GM15510 (cell line): ENCODE results near the gene MIDN.

ENCODE experiments used
- POLR2A ChIP-seq: IDR thresholded peaks from 3 replicates; pipeline ENCODE4 v1.6.1; 2011; ENCODE audit warnings: borderline replicate concordance; ENCODE audit not compliant: insufficient read length; ENCODE audit errors: extremely low read depth

The MIDN gene

DNA sequence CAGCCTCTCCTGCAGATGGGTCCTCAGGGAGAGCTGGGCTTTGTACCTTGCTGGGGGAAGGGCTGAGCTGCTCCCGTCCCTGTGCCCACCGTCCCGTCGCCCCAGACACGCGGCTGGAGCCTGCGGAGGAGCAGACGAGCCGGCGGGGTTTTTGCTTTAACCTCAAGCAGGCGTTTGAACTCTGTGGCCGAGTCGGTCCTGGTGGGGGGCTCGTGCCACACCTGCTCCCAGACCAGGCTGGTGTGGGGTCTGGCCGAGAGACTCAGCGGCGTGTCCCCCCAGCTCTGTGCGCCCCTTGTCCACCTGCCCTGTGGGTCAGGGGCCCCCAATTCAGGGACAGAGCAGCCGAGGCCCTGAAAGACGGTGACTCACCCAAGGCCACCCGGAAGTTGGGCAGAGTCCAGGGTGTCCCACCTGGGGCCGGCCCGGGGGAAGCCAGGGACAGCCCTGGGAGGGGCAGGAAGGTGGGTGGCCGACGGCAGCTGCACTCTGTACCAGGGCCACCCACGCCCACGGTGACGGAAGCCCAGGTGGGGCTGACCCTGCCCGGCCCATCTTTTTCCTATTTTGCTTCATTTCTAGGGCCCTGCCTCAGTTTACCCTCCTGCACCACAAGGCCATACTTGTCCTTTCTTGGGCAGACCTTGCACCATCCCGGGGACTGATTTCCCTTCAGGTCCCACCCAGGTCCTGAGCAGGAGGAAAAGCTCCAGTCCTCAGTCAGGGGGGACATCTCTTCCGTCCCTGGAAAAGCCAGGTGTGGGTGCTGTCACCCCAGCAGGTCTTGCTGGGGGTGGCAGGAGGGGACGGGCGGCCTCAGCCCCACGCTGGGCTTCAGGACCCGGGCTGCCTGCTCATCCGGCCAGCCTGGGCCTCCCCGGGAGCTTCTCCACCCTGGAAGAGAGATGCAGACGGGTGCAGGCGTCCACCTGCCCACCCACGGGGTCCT lies 42.6 kb downstream of the MIDN start:
- no peak for TF ChIP-seq POLR2A

DNA sequence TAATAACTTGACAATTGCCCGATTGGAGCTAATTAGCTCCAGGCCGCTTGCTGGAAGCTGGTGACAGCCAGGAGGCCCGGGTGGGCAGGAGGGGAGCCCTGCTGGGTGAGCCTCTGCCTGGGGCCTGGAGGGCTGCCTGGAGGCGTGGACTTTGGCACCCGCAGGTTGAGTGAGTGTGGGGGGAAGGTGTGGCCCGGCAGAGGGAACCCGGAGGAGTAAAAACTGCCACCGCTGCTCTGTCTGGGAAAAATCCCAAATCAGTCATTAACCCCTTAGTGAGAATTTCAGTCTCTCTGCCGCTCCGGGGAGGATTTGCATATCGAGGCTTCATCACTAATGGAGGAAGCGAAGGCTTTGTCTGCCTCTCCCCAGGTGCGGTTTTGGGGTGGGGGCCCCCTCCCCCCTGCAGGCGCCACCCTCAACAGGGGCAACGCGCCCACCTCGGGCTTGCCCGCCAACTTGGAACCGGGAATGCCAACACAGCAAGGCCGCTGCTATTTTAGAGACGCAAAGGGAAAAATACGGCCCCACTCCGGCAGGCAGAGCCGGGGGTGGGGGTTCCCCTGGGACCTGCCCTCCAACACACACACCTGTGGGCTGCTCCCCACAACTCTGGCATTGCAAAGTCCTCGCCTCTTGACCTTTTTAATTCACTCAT lies 43.5 kb downstream of the MIDN start:
- no peak for TF ChIP-seq POLR2A

DNA sequence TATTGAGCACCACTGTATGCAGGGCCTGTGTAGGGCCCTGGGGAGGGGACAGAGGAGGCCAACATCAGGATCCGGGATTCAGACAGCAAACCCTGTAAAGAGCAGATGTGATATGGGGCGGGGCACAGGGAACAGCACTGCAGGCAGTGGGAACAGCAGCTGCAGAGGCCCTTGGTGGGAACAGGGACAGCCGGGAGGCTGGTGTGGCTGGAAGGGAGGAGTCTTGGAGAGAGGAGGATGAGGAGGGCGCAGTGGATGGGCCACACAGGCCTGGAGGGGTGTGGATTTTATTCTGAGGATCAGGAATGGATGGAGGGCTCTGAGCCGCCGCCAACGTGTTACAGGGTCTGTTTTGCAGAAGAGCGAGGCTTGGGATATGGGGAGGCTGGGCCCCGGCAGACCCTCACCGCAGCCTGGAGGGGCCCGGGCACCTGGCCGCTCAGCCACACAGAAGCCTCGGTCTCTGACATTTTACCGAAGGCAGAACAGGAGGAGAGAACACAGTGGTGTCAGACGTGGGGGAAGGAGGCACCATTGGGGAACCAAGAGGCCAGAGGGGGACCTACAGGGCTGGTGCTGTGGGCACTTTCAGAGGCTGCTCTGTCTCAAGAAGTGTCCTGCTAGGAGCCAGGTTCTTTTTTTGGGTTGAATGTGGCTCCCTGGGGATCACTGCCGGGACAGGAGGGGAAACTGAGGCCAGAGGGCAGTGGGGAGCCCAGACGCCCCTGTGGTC lies 44.2 kb downstream of the MIDN start:
- TF ChIP-seq POLR2A = no peak

DNA sequence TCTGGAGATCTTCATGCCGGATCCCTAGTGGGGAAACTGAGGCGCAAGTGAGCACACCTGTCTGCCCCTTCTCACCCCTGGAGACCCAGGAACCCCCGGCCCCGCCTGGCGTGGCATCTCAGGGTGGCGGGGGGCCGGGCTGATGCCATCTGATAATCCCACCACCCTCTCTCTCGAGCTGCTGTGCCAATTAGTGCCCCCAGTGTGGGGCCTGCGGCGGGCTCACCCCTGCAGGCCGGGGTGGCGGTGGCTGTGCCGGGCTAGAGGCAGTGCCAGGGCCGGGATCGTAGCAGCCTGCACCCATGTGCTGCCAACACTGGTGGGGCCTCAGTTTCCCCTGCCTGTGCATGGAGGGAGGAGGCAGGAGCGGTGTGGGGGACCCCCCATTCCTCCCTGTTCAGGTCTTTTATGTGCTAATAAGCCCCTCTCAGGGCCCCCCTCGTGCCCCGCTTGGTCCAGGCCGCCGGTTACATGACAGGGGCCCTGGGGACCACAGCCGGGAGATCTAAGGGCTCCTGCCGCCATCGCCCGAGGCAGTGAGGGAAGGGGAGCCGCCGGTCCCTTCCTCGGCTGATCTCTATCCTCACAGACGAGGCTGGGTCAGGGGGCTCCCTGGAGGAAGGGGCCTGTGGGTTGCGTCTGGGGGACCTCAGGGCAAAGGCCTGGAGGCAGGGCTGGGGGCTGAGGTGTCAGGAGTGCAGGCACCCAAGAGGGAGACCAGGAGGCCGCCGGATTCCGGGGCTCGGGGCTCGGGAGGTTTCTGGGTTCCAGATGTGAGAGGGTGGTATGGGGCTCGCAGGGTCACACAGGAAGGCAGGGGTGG lies 45.6 kb downstream of the MIDN start:
- TF ChIP-seq POLR2A = no peak

DNA sequence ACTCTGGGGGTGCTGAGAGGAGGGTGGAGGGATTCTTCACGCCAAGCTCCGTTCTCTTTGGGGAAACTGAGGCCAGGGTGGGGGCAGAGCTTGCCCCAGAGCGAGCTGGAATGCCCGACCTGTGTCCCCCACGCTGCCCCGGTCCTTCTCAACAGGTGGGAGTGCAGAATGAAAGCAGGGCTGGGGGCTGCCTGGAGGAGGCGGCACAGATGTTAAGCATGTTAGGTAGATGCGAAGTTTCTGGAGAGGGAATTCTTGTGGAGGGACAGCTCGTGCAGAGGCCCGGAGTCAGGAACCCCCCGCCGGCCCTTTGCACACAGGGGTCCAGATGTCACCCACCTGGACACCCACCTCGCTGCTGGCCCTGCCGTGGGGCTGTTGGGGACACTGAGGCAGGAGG lies 46.3 kb downstream of the MIDN start:
- TF ChIP-seq POLR2A = no peak

DNA sequence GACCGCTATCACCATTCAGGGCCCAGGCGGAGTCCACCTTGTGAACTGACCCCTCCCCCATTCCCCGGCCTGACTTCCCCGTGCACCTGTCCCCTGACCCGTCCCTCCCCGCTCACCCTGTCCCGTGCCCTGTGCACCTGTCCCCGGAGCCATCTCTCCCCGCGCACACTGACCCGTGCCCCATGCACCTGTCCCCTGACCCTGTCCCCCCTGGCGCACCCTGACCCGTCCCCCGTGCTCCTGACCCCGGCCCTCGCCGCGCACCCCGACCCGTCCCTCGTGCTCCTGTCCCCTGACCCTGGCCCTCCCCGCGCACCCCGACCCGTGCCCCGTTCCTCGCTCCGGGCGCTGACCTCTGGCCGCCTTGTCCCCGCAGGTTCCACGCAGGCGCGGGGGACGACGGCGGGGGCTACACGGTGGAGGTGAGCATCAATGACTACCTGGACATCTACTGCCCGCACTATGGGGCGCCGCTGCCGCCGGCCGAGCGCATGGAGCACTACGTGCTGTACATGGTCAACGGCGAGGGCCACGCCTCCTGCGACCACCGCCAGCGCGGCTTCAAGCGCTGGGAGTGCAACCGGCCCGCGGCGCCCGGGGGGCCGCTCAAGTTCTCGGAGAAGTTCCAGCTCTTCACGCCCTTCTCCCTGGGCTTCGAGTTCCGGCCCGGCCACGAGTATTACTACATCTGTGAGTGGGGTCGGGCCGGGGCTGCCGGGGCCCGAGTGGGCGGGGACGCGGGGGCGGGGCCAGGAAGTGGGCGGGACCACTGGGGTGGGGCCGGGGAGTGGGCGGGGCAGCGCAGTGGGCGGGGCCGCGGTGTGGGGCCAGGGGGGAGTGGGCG lies 47.0 kb downstream of the MIDN start:
- no peak for TF ChIP-seq POLR2A

DNA sequence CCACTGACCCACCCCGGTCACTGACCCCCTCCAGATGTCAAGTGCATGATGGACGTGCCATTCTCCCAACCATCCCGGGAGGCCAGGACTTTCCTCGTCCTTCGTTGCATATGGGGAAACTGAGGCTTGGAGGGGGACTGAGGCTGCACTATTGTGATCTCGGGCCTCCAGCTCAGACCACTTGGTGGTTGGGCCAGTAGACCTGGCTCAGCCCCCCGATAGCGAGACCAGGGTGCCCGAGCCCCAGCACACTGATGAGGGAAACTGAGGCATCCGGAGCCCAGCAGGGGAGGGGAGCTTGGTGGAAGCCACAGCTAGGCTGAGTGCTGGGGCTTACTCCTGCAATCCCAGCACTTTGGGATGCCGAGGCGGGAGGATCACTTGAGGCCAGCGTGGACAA lies 47.7 kb downstream of the MIDN start:
- no peak for TF ChIP-seq POLR2A

DNA sequence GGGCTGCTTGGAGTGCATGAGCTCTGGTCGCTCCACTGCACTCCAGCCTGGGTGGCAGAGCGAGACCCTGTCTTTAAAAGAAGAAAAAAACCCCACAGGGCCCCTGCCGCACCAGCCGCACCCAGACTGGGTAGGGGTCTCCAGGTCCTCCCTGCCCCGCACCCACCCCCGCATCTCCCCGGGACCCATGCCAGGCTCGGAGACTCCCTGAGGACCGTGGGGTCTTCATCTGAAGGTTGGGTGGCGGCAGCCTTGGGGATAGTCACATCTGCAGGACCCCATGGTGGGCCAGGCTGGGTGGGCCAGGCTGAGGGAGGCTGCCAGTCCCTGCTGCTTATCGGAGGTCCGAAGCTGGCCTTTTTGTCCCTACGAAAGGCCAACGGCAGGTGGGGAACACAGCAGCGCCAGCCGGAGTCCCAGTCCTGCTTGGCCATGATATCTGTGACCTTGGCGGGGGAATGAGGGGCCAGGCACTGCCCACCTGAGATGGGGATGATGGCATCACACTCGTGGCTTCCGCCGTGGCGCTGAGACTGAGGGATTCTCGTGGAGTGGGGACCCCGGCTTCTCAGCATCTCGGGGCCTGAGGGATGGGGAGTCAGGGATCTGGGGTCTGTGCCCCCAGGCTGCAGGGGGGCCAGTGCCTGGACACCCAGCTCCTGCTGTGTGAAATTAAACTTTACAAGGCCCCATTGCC lies 48.3 kb downstream of the MIDN start:
- TF ChIP-seq POLR2A = no peak

DNA sequence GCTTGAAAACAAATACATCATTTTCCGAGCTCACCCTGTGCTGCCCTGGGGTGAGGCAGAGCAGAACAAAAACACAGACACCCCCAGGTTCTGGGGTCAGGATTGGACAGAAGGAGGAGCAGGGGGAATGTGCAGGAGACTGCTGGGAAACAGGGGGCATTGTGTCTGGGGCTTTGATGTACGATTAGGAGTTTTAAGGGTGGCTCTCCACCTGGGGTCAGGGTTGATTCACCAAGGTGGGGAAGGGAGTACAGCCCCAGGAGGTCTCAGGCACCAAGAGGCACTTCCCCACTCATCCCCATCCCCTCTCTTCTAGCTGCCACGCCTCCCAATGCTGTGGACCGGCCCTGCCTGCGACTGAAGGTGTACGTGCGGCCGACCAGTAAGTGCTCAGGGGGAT lies 49.9 kb downstream of the MIDN start:
- no peak for TF ChIP-seq POLR2A

DNA sequence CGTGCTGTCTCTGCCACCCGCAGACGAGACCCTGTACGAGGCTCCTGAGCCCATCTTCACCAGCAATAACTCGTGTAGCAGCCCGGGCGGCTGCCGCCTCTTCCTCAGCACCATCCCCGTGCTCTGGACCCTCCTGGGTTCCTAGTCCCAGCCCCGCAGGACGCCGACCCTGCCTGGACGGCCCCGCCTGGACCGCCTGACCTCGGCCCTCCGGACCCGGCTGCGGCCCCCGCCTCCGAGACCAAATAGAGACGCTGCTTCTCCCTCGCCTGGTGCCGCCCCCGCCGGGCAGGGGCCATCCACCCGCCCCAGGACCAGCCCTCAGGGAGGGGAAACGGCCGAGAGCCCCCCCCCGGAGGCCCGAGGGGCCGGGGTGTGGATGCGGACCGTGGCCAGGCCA lies 51.4 kb downstream of the MIDN start:
- no peak for TF ChIP-seq POLR2A

DNA sequence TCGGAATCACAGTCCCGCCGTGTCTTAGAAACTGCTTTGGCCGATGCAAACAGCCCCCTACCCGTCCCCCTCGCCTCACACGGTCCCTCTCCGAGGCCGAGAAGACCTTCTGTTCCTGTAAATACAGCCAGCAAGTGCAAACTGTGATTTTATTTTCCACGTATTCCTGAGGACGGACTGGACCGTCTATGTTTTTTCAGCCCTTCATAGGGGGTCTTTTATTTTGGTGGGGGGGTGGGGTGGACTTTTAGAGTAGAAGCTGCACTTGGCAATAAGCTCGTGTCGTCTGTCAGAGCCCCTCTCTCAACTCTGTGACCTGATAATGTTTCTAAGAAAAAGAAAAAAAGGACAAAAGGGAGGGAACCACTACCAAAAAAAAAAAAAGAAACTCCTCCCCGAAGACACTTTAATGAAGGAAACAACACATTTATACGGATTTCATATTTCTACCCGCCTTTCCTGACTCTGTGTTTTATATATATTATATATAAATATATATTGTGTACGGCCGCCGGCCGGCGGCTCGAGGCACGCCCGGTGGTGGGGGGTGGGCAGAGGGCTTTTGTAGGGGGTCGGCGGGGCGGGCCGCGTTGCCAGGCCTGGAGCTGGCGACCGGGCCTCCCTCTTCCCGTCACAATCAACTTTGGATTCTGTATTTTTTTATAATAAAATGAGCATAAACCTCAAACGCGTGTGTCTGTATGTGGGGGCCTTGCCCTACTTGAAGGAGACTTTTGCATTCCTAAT lies 52.5 kb downstream of the MIDN start:
- TF ChIP-seq POLR2A = no peak

DNA sequence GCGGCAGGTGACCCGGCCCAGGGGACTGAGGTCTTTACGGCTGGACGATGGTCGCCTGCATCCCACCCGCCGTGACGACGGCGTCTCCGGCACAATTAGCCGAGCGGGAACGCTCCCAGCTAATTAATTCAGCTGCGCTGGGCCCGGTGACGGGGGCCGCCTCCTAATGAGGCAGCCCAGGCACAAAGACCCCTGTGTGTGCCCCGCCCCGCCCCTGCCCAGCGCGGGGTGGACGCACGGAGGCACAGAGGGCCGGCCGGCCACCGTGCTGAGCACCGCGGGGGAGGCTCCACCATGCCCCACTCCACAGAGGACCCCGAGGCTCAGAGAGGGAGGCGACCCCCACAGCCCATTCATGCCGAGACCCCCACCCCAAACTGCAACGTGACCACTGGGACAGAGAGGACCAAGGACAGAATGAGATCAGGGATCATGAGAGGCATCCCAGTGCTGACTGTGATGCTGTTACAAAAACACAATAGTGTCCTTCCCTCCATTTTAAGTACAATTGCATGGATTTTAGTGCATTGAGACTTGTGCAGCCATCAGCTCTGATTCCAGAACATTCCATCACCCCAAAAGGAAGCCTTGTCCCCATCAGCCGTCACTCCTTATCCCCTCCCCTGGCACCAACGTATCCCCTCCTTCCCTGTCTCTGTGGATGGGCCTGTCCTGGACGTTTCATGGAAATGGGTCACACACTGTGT lies 54.3 kb downstream of the MIDN start:
- TF ChIP-seq POLR2A = no peak
